NCI-H345 treated with DMSO at 0.1 percent for 48 hours (cell line): ENCODE data around the gene XCL1.

ENCODE experiments used
- DNase-seq: peaks from one replicate; lab custom pipeline; 2025; ENCODE audit not compliant: unreplicated experiment; lab: John Stamatoyannopoulos, UW

XCL1 gene

GRCh38 chr1:168603501-168604110 lies 27.2 kb downstream of the XCL1 start:
- peak; percentile 62 for DNase-seq

DNA sequence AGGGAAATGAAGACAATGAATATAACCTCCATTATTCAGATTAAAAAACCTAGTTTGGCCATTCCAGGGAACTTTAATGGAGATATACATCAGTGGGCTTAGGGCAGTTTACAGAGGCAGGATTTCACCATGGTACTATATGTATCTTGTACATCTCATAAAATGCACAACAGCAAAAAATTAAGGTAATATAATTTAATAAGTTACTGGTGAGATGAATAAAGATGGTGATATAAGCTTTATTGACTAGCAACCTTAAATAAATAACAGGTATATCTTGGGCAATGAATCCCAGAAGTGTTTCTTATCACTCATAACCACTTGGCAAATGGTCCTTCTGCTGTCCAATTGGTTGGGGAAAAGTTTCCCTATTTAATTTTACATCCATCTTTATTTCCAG lies 29.0 kb downstream of the XCL1 start:
- DNase-seq, result no peak

DNA sequence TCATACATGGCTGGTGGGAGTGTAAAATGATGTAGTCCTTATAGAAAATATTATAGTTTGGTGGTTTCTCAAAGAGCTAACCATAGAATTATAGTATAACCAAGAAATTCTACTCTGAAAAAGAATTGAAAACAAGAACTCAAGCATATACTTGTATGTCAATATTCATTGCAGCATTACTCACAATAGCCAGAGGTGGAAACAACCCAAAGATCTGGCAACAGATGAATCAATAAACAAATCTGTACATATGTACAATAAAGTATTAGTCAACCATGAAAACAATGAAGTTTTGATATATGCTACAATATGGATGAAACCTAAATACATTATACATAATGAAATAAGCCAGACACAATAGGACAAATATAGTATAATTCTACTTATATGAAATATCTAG lies 29.7 kb downstream of the XCL1 start:
- DNase-seq, result no peak

DNA sequence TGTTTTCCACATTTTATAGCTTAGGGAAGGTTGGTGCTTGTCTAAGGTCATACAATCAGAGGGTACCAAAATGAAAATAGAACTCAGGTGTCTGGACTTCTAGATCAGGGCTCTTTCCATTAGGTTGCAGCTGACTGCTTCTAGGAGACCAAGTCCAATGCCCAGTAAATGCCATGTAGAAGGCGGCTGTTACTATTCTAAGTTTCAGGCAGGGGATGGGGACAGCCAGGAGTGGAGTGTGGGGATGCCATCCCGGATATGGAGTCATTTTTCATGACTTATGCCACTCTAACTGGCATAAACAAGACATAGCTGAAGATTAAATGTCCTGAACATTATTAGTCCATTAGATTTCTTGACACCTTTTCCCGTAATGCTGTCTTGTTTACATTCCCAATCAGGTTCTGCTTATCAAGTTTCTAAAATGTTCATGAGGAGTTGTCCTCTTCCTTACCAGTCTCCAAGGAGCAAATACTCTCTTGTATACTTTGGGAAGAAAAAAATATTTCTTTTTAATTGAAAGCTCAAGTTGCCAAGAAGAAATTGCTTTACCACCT lies 31.5 kb downstream of the XCL1 start:
- DNase-seq, result no peak

- DNase-seq, result no peak
Measured at GRCh38 chr1:168608796-168609715, 32.7 kb downstream of the XCL1 start.

GRCh38 chr1:168609741-168610510 lies 33.5 kb downstream of the XCL1 start:
- no peak for DNase-seq

- no peak for DNase-seq
Measured at GRCh38 chr1:168613038-168613451, 36.6 kb downstream of the XCL1 start.

- no peak for DNase-seq
Measured at GRCh38 chr1:168613691-168614231, 37.4 kb downstream of the XCL1 start.

- no peak for DNase-seq
Measured at GRCh38 chr1:168614235-168614634, 37.8 kb downstream of the XCL1 start.

DNA sequence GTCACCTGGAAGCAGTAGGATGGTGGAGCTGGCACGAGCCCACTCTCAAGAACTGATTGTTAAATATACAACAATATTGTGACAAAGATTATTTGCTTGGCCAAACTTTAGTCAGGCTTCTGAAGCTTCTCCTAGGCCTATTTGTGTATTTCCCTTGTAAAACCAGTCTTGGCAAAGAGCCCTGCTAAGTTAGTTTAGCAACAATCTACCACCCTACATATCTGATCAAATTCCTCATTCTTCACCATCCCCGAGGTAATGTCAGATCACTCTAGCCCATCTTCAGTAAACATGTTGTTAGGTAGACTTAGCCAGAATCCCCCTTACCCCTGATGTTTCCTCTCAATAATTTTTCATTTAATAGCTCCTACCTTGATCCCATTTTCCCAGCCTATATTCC lies 39.6 kb downstream of the XCL1 start:
- no peak for DNase-seq

DNA sequence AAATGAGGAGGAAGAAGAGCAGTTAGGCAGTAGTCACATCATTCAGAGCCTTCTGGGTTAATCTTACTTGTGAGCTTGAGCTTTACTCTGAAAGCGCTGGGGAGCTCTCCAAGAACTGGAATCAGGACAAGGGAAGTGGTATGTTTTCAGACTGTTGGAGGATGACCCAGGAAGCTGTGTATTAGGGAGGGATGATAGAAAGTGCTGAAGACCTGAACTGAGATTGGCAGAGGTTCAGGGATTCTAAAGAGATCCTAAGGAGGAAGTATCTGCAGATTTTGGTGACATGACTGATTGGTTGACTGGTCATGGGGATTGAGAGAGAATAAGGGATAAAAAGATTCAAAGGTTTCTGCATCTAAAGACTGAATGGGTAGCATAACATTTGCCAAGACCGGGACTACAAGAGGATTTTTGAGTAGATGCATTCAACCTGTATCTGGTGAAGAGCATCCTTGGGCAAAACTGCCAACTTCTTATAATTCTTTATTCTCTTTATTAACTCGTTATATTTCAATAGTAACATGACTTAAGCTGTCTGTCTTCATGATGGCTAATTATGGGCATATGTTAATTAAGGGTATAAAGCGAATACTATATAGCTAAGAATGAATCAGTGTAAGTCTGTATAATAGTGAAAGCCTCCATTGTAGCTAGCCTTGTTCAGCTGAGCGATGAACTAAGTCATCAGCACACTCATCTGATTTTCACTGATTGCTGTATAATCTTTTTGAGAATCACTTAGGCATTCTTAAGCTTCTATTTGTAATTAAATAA lies 41.8 kb downstream of the XCL1 start:
- no peak for DNase-seq

GRCh38 chr1:168618886-168619285 lies 42.5 kb downstream of the XCL1 start:
- DNase-seq, result no peak

DNA sequence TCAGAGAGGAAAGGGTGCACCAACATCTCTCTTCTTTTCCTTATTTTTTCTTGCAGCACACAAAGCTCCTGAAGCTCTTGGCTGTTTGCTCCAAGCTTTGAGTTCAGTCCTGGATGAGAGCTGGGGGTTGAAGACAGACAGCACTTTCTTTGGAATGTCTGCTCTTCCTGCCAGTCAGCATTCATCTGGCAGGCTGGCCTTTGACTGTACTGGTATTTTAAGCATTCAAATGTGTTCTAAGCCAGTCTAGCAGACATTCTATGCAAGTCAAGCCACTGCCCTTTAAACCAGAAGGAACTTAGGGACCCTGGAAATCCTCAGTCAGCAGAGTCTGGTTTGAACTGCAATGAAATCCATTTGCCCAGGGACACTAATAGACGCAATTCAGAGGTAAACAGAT lies 45.0 kb downstream of the XCL1 start:
- DNase-seq, result no peak

DNA sequence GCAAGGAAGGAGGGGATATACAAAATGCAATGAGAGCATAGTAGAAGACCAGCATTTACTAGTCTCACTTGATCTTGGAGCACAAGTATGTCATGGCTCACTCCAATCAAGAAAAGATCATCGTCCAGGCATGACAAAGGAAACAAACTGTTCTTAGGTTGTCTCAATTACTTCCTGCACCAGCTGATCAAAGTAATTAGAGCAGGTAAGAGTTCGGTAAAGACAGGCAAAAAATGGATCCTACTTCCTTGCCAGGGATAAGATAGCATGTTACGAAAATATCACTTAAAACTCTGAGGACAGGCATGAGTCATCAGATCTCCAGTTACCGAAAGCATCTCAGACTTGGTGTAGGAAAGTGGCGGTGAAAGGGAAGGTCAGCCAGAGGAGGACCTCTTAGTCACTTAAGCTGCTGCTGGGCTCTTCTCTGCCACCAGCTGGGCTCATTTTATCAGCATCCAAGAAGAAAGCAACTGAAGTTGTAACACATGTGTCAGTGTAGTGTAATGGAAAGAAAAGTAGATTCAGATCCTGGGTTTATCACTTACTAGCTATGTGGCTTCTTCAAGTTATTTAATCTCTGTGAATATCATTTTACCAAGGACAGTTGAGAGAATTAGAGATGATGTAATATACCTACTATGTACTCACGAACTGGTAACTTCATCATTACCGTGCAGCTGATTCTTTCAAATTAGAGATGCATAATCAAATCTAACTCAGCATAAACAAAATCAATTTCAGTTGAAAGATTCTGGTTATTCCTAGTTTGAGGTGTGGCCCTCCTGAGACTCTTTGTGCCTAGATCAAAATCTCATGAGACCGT lies 46.8 kb downstream of the XCL1 start:
- no peak for DNase-seq

- no peak for DNase-seq
Measured at GRCh38 chr1:168623831-168624230, 47.4 kb downstream of the XCL1 start.

DNA sequence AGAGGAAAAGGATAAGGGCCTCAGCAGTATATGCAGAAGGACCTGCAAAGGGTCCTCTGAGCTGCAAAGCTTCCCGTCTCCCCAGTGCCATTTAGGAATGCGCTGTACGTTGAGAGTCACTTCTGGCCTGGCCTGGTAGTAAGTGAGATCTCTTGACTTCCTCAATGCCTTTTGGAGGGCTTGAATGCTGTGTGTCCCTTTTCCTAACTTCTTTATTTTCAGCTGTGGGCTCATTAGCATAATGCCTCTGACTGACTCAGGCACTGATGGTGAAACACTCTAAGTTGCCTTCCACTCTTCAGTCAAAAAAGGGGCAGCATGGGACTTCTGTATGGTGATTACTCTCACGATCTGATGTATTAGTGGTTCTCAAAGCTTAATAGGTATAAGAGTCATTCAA lies 49.9 kb downstream of the XCL1 start:
- no peak for DNase-seq

GRCh38 chr1:168627370-168627769 lies 51.0 kb downstream of the XCL1 start:
- DNase-seq, result no peak

DNA sequence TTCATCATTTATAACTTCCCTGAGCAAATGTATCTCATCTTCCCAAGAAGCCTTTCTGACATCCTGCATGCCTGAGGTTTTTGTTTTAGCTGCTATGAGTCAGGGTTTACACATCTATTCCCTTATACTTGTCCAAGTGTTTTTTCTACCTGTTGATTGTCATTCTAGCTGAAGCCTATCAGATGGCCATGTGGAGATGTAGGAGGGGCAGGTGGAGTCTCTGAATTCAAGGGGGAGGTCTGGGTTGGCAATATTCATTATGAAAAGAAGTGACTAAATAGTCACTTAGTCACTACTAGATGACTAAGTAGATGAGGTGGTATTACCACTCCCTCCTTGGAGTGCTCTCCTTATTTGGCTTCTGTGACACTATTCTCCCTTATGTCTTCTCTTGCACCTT lies 52.4 kb downstream of the XCL1 start:
- DNase-seq, result no peak

- no peak for DNase-seq
Measured at GRCh38 chr1:168629466-168629865, 53.1 kb downstream of the XCL1 start.
